HG02623 (cell line): ENCODE data around the gene NTM.

Source experiments
- ATAC-seq: cut with Tn5 transposase; IDR thresholded peaks from one replicate; pipeline ENCODE4 v1.9.1; 2021; ENCODE audit warnings: moderate library complexity; ENCODE audit not compliant: unreplicated experiment

NTM gene

DNA sequence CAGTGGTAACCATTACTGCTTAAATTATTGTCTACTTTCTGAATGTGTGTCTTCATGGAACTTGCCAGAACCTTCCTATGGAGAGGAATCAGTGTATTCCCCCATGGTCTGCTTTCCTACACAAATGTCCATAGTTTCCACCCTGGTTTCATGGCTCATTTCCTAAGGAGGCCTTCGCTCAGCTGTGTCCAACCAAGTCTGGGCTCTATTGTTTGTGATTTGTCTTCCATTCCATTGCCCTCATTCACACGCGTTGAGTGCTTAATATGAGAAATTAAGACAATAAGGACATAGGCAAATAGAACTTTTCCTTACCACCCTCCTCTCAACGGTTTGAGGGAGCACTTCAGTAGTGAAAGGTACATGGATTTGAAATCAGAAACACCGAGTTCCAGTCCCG is 510.6 kb downstream of the NTM start:
- ATAC-seq: no peak

DNA sequence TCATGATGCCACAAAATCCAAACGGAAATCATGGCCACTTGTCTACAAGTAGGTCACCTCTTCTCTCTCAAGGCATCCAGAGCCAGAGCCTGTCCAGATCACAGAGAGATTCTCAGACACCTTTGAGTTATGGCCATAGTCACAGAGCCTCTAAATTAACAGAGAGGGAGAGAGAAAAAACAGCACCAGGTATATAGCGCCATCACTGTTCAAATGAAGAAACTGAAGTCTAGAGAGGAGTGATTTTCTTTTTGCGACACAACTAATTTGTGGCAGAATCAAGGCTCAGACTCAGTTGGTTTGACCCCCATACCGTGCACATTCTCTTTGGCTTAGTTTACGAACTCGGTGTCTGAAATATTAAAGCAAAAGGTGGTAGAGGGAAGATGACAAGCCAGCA is 512.9 kb downstream of the NTM start:
- no peak for ATAC-seq

DNA sequence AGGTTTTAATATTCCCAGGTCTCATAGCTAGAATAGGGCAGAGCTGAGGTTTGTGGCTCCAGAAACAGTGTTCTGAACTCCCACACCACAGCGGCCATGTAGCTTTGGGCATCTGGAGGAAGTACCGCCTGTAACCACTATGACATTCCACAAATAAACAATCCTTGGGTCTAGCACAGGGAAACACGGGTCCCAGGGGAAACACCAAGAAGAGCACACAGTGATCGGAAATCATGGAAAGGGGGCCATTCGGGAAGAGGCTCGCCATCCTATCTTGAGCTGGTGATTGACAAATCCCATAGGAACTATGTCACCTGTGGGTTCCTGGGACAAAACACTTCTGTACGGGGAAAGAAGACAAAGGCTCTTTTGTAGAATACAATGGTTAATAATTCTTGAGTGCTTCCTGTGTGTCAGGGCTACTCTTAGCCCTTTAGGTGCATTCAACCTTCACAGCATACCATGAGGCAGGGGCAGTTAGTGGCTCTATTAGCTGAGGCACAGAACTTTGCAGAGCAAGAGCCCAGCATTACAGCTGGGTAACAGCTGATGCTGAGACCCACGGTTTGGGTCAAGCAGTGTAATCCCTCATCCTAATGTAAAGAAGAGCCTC is 514.2 kb downstream of the NTM start:
- ATAC-seq: peak; percentile 49

DNA sequence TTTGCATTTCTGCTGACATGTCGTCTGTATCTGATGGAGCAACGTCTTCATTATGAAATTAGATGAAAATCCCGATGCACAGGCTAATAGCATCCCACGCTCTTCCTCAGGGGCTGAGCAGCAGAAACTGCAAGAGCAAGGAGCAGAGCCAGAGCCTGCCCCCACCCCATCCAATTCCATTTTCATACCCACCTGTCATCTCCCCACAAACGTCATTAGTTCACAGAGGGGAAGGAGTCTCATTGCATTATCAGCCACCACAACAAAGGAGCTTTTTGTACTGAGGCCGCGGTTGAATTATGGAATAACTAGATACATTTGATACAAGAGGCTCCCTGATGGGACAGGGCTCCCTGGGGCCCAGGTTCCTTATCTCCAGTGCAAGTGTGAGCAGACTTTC is 515.0 kb downstream of the NTM start:
- no peak for ATAC-seq

DNA sequence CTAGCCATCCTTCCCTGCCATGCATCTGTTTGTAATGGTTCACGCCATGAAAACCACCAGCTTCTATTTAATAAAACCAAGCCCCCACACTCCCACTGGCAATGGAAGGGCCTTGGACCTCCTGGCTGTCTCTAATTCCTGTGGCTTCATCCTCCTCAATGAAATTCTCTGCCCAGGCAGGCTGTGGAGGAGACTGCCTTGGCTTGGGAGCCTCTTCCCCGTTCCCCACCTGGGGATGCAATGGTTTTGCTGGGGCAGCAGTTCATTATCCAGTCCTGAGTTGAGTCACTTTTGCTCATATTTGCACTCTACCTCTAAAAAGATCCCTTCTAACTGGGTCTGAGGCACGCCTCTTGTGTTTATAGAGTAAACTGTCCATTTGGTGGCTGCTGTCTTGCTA is 515.8 kb downstream of the NTM start:
- no peak for ATAC-seq

DNA sequence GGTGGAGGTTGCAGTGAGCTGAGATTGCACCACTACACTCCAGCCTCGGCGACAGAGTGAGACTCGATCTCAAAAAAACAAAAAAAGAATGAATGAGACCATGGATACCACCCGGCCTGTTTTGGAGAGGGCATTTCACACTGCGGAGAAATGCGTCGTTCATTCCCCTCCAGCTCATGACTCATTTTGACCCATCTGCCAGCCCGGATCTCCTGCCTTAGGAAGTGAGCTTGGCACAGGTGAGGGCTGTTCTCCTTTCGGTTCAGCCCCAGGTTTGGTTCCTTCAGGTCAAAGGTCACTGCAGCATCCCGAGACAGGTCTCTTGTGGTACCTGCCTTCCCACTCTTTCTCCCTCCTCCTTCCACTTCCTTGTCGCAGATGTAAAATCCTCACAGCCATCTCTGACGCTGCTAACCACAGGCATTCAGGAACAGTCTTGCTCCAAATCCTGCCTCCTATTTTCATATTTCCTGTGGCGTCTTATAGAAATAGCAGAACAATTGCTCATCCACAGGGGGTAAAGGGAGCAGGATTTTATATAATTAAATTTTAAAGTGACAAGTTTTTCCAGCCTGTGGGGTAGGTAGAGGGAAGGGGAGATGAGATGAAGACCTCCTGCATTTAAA is 517.9 kb downstream of the NTM start:
- ATAC-seq: no peak

DNA sequence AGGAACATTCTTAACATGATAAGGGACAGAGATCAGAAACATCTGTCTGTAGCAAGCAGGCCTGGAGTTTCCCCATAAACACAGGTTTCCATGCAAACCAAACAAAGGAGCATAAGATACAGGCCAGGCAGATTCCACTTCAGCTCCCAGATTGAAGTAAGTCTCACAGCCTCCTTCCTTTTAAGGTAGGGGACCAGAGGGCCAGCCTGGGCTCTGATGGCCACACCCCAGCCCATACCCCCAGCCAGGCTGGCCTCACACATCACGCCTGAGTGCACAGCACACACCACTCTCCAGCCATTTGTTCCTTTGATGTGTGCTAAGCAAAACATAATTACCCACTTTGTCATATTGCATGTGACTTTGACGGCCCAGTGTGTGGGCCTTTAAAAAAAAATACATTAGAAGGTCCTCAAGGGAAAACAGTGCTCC is 518.7 kb downstream of the NTM start:
- ATAC-seq: no peak

DNA sequence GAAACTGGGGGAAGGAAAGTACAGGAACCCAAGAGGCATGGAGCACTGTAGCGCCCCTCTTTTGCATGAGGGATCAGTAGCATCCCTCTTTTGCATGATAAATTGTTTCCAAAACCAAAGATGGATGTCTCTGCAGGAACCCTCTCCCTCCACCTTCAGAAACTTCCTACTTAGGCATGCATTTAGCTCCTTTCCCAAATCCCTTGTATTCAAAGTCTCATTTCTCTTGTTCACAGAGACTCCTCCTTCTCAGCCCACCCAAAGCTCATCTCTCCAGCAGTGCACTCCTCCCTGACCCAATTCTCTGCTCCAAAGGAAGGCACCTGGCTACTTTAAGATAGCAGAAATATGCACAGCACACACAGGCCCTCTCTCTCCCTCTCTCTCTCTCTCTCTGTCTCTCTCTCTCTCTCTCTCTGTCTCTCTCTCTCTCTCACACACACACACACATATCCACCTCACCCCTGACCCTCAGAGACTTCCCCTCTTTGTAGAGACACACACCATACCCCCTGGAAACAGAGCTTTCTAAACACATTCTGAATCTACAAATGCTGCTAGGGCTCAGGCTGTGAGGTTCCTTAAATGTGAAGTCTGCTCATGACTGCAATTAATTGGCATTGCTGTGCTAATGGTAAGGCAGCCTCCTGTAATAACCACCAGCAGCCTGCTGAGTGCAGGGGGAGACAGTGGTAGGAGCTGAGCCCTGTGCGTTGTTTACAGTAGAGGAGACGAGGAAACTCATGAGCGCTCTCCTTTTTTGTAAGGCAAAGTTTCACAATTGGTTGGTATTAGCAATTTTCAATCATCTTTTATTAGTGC is 519.6 kb downstream of the NTM start:
- no peak for ATAC-seq

DNA sequence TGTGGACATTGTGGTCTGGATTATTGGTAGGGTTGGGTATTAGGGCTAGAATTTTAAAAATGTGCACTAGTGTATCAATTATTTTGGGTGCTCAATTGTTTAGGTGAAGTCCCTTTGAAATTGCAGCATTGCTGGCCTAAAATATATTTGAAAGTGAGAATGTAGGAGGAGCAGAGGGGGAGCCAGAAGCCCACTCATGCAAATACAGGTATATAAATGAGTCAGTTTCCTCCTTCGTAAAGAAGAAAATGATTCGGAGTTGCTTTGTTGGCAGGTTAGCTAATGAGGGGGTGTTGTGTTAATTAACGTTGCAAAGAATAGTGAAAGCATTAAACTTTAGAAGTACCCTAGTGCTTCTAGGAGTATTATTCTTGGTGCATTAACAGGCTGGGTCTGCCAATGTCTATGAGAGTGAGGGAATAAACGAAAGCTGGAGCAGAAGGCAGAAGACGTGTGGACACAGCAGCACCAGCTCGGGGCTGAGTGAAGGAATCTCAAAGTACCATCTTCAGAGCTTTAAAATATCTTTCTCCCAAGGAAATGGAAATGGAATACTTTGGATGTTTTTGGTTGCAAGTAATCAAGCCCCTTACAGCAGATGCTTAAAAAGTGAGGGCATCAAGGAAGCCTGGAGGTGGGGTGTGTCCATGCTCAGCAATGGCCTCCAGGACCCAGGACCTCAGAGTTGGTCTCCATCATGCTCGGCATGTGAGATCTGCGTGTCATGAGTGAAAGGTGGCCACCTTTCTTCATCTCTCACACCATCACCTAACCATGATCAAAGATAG is 522.9 kb downstream of the NTM start:
- ATAC-seq: peak; percentile 94

DNA sequence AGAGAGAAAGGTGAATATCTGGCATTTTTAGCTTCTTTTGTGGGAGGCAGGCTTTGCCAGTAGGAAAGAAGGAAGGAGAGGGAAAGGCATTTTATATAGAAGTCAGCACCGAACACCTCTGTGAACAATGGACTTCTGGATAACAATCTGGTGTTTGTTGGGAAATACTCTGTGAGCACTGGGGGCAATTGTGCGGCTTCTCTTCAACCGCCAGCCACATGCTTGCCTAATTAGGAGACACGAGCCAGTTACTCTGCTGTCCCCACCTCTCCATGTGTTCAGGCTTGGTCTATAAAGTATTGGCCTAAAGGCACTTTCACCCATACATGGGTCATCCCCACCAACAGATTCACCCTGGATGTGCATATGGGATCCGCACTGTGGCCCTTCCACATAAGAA is 523.6 kb downstream of the NTM start:
- no peak for ATAC-seq

DNA sequence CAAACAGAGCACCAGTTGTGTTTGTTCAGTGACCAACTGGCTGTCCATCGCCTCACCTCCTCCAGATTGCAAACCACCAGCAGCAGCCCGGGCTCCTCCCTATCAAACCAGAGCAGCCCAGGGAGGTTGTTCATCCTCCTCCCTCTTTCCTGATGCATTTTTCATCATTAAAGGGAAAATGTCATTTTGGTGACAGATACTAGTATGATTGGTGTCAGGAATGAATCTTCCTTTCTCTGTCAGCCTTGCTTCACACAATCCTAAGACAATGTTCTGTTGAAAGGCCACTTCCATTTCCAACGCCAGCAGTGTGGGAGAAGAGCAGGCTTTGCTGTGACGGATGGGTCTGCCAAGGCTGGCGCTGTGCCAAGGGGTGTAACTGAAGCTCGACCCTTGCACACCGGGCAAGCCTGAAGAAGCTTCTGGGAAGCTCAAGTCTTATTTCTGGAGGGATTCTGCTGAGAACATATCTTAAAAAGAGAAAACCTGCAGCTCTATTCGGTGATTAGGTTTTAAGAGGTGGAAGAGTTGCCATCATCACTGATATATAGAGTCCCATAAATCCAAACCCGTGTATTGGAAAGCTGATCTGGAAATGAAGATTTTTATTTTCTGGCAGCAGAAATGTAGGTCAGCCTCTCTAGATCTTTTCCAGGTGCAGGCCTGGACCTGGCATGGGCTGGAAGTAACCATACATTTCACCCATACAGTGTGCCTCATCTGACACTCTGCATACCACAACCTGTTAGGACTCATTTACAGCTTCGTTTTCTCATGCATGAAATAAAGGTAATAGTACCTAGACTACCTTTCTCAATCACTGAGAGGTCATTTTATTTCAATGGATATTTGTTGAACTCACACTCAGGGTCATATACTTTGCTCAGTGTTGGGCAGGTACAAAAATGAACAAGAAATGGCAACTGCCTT is 524.5 kb downstream of the NTM start:
- no peak for ATAC-seq

DNA sequence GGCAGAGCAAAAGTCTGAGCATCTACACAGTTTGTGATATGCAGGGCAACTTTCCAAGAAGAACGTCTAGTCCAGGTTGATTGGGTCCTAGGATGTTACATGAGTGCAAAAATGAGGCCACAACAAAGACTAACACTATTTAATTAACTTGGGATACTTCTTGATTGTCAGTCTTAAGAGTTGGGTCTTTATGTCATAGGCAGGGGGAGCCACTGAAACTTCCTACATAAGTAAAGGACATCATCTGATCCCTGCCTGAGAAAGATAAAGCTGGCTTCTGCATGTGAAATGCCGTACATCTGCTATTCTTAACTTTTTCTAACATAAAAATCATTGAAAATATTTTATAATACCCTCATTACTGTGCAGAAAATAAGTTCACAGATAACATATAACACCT is 525.5 kb downstream of the NTM start:
- no peak for ATAC-seq

DNA sequence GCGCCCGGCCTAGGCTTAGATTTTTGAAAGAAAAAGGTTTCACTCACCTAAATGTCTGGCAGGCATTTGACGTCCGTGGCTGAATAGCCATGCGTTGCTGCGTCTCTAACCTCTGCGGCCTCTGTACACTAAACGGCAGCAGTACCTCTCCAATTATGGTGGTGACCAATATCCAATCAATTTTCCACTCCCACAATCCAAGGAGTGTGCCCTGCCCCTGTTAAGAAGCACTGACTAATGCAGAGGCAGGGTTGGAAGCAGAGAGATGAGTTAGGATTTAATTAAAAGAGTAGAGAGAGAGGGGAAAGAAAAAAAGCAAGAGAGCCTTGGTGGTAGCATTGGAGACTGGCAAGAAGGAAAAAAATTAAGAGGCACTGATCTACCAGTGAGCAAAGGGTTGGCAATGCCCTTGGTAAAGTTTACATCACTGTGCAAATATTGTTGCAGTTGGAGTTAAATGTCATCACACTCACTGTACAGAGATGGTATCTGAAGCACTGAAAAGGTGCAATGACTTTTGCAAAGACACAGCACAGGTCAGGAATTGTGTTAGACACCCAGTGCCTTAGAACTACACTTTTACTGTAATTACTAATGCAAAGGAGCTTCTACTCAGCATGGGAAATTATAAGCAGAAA is 526.7 kb downstream of the NTM start:
- no peak for ATAC-seq

DNA sequence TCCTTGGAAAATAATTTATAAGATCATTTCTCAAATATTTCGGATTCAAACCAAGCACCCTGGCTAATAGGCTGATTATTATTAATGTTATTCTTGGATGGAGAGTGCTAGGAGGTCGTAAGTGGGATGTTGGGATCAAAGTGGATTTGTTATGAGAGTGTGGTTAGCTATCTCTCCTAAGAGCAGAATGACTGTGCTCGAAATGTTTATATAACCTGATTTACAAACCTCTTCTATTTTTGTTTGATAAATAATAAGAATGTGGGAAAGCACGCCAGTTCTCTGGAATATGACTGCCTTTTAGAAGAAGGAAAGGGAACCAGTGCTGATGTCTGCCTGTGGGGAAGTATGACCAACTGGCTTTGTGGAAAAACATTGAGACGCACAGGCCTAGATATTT is 527.5 kb downstream of the NTM start:
- ATAC-seq: no peak

DNA sequence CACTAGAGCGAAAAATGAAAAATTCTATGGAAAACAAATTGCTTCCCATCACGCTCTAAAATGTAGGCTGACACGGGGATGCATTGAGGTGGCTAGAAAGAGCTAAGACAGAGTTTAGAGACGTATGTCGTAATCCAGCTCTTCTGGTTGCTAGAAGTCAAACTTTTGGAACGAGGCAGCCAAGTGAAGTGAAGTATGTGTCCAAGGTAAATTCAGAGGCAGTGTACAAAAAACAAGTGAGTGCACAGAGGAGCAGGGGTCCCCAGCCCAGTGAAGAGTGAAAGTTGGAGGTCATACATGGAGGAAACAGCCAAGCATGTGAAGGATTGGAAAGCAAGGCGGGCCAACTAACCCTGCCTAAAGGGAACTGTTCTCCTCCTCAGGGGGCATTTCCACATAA is 528.5 kb downstream of the NTM start:
- ATAC-seq: no peak

DNA sequence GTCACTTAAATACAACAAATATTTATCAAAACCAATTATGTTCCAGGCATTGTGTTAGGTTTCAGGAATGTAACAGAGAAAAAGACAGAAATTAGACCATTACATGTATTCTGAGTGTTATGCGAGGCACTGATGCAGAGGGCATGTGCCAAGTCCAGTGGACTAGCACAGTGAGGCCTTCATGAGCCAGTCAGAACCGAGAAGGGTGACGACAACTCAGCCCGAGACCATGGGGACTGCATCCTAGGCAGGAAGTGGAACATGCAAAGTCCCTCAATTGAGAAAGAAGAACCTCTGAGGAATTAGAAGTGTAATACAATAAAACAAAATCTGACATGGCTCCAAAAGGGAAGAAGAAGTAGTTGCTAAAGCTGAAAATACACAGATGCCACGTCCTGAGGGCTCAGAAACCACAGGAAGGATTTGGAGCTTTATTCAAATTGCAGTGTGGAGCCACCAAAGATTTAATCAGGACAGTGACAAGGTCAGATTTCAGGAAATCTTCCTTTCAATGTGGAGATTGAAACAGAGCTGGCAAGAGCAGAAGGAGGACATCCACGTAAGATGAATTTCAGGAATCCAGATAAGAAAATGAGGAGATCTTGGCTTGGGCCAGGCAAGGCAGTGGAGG is 529.6 kb downstream of the NTM start:
- no peak for ATAC-seq

DNA sequence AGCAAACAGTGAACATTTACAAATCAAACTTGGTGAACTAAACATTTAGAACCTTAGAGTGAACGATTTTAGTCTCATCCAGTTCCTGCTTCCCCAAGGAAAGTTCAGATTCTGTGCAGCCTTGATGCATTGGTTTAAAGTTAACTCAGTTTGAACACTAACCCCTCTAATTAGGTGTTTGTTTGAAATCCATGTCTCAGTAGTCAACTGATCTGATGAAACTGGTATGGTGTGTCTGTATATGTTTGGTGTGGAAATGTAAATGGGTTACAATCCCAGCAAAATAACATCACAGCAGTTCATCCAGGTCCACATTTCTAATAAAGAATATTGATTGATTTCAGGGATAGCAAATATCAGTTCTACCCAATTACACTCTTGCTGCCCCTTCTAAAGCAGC is 532.0 kb downstream of the NTM start:
- ATAC-seq: no peak

DNA sequence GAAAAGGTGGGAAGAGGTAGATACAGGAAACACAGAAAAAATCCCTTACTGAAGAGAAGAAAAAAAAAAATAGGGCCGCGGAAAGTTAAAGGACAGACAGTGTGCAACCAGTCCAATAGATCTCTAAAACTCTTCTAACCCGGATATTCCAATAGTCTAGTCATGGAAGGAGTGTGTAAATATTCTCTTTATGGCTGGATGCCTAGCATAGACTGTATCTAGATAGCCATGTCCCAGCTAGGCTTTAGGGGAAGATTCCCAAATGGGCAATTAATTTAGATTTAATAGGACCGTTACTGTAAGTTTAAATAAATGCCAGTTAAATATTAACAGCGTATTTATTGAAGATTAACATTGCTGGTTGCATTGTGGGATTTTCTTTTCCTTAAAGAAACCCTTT is 532.7 kb downstream of the NTM start:
- ATAC-seq: no peak

DNA sequence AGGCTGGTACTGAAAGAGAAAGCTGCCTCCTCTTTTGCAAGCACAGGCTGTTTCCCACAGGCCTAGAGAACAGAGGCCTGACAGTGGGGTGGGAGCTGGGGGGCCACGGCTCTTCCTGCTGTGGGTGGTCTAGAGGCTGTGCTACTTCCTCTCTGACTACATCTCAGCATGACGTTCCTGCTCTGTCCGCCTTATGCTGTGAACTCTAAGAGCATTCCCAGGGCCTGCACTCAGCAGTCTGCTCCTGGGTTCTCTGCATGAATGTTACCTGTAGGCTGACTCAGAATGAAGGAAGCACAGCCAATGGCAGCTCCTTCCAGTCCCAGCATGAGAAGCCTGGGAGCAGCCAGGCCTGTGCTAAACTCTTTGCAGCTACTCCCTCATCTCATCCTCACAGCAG is 534.3 kb downstream of the NTM start:
- ATAC-seq: no peak

DNA sequence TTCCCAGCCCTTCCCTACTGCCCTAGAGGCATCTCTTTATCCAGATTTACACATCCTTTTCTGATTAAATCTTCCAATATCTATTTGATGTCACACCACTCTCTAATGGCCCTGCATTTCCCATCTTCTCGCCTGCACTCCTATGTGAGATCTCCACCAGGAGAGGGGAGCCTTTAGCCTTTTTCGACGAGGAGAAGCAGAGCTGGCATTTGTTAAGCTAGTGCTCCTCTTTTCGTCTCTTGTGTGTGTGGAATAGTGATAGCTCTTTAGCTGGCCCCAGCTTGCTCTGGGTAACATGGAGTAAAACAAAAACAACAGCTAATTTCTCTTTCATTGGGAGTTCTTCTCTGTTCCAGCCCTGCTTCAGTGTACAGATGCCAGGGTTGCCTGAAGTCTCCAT is 536.5 kb downstream of the NTM start:
- no peak for ATAC-seq
